Measurements from ENCODE around the gene CARS2. TPM values are rescaled to one million over a fixed set of nuclear protein-coding genes. Genes with fewer than 3 reads are reported as not detected.
"Not testable (repeated sequence)": the region's sequence is repeated elsewhere in the genome, so short reads cannot be mapped to it uniquely, and the experiment has no call there.

Gene CARS2
- total RNA-seq, 4 donors from 2014 or later: 40.0 to 398 (median 65.2) TPM

DNA sequence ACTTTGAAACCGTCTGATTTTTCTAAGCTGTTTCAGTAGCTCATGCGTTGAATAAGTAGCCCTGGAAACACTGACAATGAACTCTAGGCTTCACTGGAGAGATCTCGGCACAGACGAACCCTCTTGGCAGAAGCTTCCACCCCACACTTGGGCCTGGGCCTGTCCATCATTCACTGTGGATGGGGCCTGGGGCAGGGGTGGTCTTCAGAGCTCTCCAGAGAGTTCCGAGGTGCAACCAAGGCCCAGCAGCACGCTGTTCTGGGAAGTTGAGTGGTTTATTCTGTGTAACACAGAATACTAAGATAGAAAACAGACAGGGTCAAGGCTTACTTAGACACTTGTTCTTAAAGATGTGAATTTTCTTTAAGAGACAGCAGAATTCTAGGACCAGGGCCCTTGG lies 68.6 kb downstream of the CARS2 start:
- DNase-seq (ENCODE audit: low spot score): no peak
- no peak for ATAC-seq (ENCODE audit: low FRiP score)
- TF ChIP-seq, protein P1, sequence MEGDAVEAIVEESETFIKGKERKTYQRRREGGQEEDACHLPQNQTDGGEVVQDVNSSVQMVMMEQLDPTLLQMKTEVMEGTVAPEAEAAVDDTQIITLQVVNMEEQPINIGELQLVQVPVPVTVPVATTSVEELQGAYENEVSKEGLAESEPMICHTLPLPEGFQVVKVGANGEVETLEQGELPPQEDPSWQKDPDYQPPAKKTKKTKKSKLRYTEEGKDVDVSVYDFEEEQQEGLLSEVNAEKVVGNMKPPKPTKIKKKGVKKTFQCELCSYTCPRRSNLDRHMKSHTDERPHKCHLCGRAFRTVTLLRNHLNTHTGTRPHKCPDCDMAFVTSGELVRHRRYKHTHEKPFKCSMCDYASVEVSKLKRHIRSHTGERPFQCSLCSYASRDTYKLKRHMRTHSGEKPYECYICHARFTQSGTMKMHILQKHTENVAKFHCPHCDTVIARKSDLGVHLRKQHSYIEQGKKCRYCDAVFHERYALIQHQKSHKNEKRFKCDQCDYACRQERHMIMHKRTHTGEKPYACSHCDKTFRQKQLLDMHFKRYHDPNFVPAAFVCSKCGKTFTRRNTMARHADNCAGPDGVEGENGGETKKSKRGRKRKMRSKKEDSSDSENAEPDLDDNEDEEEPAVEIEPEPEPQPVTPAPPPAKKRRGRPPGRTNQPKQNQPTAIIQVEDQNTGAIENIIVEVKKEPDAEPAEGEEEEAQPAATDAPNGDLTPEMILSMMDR (IDR thresholded peaks at IDR 0.05): no peak

DNA sequence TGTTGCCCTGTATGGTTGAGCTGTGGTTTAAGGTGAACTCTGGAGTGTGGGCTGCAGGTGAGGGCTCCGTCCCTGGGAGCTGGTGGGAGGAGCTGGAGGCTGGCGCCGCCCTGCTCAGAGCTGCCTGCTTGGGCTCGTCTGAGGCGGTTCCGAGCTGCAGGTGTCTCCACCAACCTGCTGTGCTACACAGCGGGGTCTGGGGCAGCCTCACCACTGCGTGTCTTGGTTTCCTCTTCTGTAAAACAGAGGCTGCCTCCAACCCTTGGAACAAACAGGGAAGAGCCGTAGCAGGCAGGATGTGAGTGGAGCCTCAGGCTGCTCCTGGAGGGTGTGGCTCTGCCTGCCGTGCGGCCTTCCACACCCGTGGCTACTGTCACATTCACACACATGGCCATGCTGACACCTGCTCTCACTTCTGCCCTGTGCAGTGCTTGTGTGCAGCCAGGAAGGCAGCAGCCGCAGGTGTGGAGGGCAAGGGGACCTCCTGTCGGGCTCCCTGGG lies 69.2 kb downstream of the CARS2 start:
- DNase-seq (ENCODE audit: low spot score) (no peak), ATAC-seq (ENCODE audit: low FRiP score) (no peak)
- TF ChIP-seq, protein P1 (IDR thresholded peaks at IDR 0.05): no peak

DNA sequence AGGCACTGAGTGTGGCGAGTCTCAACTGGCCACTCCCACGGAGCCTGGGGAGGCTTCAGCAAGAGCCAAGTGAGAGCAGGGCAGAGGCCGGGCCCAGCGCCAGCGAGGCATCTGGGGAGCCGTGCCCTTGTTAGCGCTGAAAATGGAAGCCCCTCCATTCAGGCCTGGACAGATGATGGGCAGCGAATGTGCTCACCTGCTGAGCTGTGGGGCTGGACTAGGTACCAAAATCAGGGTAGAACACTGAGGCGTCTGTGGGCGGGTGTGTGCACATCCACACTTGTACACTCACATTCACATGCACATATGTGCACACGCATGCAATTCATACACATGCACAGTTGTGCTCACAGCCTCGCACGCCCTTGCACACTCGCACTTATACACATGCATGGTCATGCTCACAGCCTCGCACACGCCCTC lies 69.9 kb downstream of the CARS2 start:
- no peak for ATAC-seq (ENCODE audit: low FRiP score)
- DNase-seq (ENCODE audit: low spot score): no peak
- TF ChIP-seq, protein P1 (IDR thresholded peaks at IDR 0.05): no peak

DNA sequence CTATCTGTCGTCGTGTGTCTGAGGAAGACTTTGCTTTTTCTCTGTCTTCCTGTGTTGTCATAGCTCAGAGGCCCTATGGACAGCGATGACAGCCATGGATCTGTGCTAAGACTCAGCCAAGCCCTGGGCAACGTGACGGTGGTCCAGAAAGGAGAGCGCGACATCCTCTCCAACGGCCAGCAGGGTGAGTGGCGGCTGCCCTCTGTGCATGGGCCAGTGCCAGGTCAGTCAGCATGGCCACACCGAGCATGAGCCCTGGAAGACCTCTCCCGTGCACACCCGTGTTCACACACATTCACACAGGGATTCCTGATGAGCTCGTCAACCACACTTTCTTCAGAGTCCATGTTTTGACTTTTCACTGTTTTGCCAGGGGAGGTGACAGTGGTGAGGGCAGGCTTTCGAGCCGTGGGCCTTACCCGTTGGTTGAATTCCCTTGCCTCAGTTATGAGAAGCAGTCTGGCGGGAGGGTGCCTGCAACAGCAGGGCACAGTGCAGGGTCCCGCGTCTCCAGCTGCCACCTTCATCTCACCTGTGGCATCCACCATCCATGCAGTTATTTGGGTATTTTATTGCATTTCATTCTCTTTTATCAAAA lies 70.4 kb downstream of the CARS2 start:
- TF ChIP-seq, protein P1 (IDR thresholded peaks at IDR 0.05): no peak
- DNase-seq (ENCODE audit: low spot score) (no peak), ATAC-seq (ENCODE audit: low FRiP score) (no peak)

DNA sequence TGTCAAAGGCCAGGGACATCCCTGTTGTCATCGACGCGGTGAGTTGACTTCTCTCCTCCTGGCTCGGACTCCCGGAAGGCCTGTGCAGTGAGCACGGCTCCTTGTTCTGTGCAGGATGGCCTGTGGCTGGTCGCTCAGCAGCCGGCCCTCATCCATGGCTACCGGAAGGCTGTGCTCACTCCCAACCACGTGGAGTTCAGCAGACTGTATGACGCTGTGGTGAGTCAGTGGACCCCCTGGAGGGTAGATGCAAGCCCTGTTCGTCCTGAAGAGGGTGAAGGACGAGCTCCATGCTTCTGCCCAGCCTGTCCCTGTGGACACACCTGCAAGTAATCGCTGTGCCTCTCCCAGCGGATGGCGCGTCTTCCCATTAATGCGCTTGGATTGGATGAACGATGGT lies 71.4 kb downstream of the CARS2 start:
- TF ChIP-seq, protein P1 (IDR thresholded peaks at IDR 0.05): no peak
- ATAC-seq (ENCODE audit: low FRiP score): no peak
- no peak for DNase-seq (ENCODE audit: low spot score)

DNA sequence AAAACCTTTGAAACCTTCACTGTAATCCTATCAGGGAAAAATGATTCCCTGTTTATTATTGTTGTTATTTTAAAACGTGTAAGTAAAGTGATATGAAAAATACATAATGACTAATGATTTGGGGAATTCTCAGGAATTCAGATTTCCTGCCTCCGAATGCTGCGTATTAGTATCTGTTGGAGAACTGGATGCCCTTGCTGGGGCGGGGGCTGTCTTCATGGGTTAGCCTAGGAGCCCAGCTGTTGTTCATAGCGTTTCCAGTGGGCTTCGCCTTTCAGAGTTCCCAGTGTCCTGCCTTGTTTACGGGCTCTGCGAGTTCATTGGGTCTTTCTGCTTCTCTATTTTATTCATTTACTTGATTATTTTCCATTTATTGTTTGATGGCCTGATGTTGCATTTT lies 72.1 kb downstream of the CARS2 start:
- TF ChIP-seq, protein P1 (IDR thresholded peaks at IDR 0.05): no peak
- ATAC-seq (ENCODE audit: low FRiP score) (no peak), DNase-seq (ENCODE audit: low spot score) (no peak)

DNA sequence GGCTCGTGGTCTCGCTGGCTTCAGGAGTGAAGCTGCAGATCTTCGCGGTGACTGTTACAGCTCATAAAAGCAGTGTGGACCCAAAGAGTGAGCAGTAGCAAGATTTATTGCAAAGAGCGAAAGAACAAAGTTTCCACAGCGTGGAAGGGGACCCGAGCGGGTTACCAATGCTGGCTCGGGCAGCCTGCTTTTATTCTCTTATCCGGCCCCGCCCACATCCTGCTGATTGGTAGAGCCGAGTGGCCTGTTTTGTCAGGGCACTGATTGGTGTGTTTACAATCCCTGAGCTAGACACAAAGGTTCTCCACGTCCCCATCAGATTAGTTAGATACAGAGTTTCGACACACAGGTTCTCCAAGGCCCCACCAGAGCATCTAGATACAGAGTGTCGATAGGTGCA lies 73.7 kb downstream of the CARS2 start:
- ATAC-seq (ENCODE audit: low FRiP score); DNase-seq (ENCODE audit: low spot score): not testable (repeated sequence)
